Cardiac septum (tissue), 1 donor: Measurements from ENCODE around the gene VAPB. TPM values are rescaled to one million over a fixed set of nuclear protein-coding genes. Genes with fewer than 3 reads are reported as not detected.

Source experiments
- DNase-seq: peaks from one replicate; pipeline ENCODE4 v3.0.0-alpha.2; 2020; ENCODE audit warnings: low spot score
- intact Hi-C: fragments of 100-400 bp; cut with DNase I; formaldehyde crosslinking; loops from one replicate; pipeline ENCODE4 v1.14.0; 2022
- total RNA-seq: library from RNA; stranded (reverse); fragmentation: NEBNext Ultra II Directional; extraction: Animal tissue kit (Norgen Biotek cat#: 25700); gene quantifications from one replicate; pipeline ENCODE4 v1.2.1, GENCODE V29; 2021
- donor health status: DM: no; HTN: no; CAD: no.

VAPB gene
- total RNA-seq, 1 donor from 2014 or later, result 65.9 TPM

- intact Hi-C loops, result no loop called here
- DNase-seq, result no peak
These were observed 106.8 kb downstream of the VAPB start for GRCh38 chr20:58495623-58496428.

DNA sequence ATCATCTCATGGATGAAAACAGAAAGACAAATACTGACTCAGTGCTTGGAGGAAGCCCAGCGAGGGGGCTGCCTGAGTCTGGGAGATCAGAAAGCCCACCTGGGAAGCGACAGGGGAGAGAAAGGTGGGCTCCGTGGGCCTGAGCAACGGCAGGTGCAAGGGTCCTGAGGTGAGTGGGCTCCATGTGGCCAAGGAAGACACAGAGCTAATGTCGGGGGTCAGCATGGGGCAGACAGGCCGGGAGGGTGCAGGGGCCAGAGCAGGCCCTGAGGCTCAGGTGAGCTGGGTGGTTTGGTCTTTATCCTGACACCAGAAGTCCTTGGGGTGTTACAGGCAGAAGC, 107.4 kb downstream of the VAPB start:
- intact Hi-C loops, result no loop called here
- no peak for DNase-seq

GRCh38 chr20:58497076-58497641, 108.1 kb downstream of the VAPB start:
- intact Hi-C loops, result no loop called here
- DNase-seq, result no peak

- DNase-seq, result no peak
- intact Hi-C loops, result no loop called here
These were observed 108.9 kb downstream of the VAPB start for GRCh38 chr20:58497724-58498469.

GRCh38 chr20:58498470-58499068, 109.5 kb downstream of the VAPB start:
- intact Hi-C loops, result no loop called here
- DNase-seq, result no peak

- DNase-seq, result no peak
- intact Hi-C loops, result no loop called here
These were observed 111.2 kb downstream of the VAPB start for GRCh38 chr20:58500256-58500655.

Other genes starting within 250 kb of the VAPB start
- not detected for gene ANKRD60, start 160.6 kb upstream of the VAPB start, total RNA-seq
- 9.8 TPM for gene RAB22A, start 79.5 kb upstream of the VAPB start, total RNA-seq
- 1.4 TPM for gene APCDD1L, start 126.2 kb downstream of the VAPB start, total RNA-seq